Measurements from ENCODE around the gene CD44. TPM values are rescaled to one million over a fixed set of nuclear protein-coding genes. Genes with fewer than 3 reads are reported as not detected.

Gene CD44
- total RNA-seq, 1 donor from 2014 or later: 356 TPM

- DNase-seq (ENCODE audit: low spot score): no peak
These were observed 98.4 kb downstream of the CD44 start for GRCh38 chr11:35237351-35237750.

- DNase-seq (ENCODE audit: low spot score): no peak
These were observed 99.1 kb downstream of the CD44 start for GRCh38 chr11:35237860-35238715.

- DNase-seq (ENCODE audit: low spot score): no peak
These were observed 99.9 kb downstream of the CD44 start for GRCh38 chr11:35238882-35239281.

- DNase-seq (ENCODE audit: low spot score): no peak
These were observed 100.6 kb downstream of the CD44 start for GRCh38 chr11:35239471-35240075.

- DNase-seq (ENCODE audit: low spot score): no peak
These were observed 102.1 kb downstream of the CD44 start for GRCh38 chr11:35241083-35241482.

- DNase-seq (ENCODE audit: low spot score): no peak
These were observed 102.6 kb downstream of the CD44 start for GRCh38 chr11:35241531-35241930.

GRCh38 chr11:35242412-35243242 lies 103.7 kb downstream of the CD44 start:
- DNase-seq (ENCODE audit: low spot score): no peak

- no peak for DNase-seq (ENCODE audit: low spot score)
These were observed 104.8 kb downstream of the CD44 start for GRCh38 chr11:35243774-35244173.

- no peak for DNase-seq (ENCODE audit: low spot score)
These were observed 106.1 kb downstream of the CD44 start for GRCh38 chr11:35245056-35245455.

- no peak for DNase-seq (ENCODE audit: low spot score)
These were observed 106.8 kb downstream of the CD44 start for GRCh38 chr11:35245786-35246185.

- peak; percentile 56 for DNase-seq (ENCODE audit: low spot score)
These were observed 107.8 kb downstream of the CD44 start for GRCh38 chr11:35246745-35247144.

GRCh38 chr11:35247428-35247827 lies 108.5 kb downstream of the CD44 start:
- DNase-seq (ENCODE audit: low spot score): peak; percentile 33

- no peak for DNase-seq (ENCODE audit: low spot score)
These were observed 108.9 kb downstream of the CD44 start for GRCh38 chr11:35247863-35248262.

GRCh38 chr11:35248558-35249323 lies 109.8 kb downstream of the CD44 start:
- no peak for DNase-seq (ENCODE audit: low spot score)

- no peak for DNase-seq (ENCODE audit: low spot score)
These were observed 111.2 kb downstream of the CD44 start for GRCh38 chr11:35250192-35250591.

GRCh38 chr11:35250621-35251020 lies 111.7 kb downstream of the CD44 start:
- no peak for DNase-seq (ENCODE audit: low spot score)

- no peak for DNase-seq (ENCODE audit: low spot score)
These were observed 114.3 kb downstream of the CD44 start for GRCh38 chr11:35253237-35253636.

GRCh38 chr11:35255514-35255913 lies 116.5 kb downstream of the CD44 start:
- DNase-seq (ENCODE audit: low spot score): no peak

- DNase-seq (ENCODE audit: low spot score): no peak
These were observed 117.3 kb downstream of the CD44 start for GRCh38 chr11:35256296-35256695.

GRCh38 chr11:35257281-35257680 lies 118.3 kb downstream of the CD44 start:
- no peak for DNase-seq (ENCODE audit: low spot score)

GRCh38 chr11:35259529-35259928 lies 120.6 kb downstream of the CD44 start:
- DNase-seq (ENCODE audit: low spot score): no peak

All from mucosa of gallbladder (tissue), 1 donor.